GM23248 (cell line): Measurements from ENCODE around the gene EEF1G.

Source experiments
- EZH2 ChIP-seq: fragments of 200-600 bp; sonication (generic); IDR thresholded peaks from 2 replicates; pipeline ENCODE4 v1.6.1; 2018; ENCODE audit warnings: antibody characterized with exemption, mild to moderate bottlenecking; ENCODE audit not compliant: insufficient read depth, poor library complexity, severe bottlenecking
- EZH2phosphoT487 ChIP-seq: fragments of 200-600 bp; sonication (generic); IDR thresholded peaks from 2 replicates; pipeline ENCODE4 v1.6.1; 2018; ENCODE audit warnings: antibody characterized with exemption, moderate library complexity, mild to moderate bottlenecking, low read depth; ENCODE audit not compliant: insufficient read depth

GRCh38 chr11:62603776-62604299 is 30.1 kb upstream of the EEF1G start:
- TF ChIP-seq EZH2 (no peak), EZH2phosphoT487 (no peak)
